HG02943 (cell line): Measurements from ENCODE around the gene HNF1A.
A peak's percentile ranks its signal among the peaks of the same experiment; 100 is the strongest.
"Not testable (repeated sequence)": the region's sequence is repeated elsewhere in the genome, so short reads cannot be mapped to it uniquely, and the experiment has no call there.

ENCODE experiments used
- ATAC-seq: cut with Tn5 transposase; IDR thresholded peaks from one replicate; pipeline ENCODE4 v1.9.1; 2021; ENCODE audit warnings: mild to moderate bottlenecking, low read depth, moderate library complexity; ENCODE audit not compliant: unreplicated experiment

HNF1A gene

DNA sequence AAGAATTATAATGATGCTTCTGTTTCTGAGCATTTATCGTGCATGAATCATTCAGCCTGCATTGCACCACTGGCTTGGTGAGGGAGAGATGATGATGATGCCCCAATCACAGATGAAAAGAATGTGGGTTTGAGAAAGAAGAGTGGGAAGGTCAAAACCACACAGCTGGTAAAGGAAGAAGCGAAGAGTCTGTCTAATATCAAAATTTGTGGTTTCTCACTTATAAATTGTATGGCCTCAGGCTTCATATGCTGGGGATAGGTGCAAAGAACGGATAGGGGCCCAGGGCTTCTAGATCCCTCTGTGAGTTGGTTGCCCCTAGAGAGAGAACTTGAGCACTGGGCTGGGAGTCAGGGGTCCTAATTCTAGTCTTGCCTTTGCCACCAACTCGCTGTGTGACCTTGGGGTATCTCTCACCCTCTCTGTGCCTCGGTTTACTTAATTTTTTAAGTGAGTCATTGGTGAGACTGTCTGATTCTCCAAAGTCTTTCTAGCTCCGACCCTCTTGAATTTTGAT is 58.5 kb downstream of the HNF1A start:
- no peak for ATAC-seq

GRCh38 chr12:121038861-121039668 is 60.7 kb downstream of the HNF1A start, which contains the start of gene OASL:
OASL (minus strand) TSS chr12:121039246; CDS start chr12:121038971, 275 bp downstream.
- peak; percentile 75 for ATAC-seq

- ATAC-seq = no peak
Measured at GRCh38 chr12:121043067-121043466, 64.7 kb downstream of the HNF1A start.

DNA sequence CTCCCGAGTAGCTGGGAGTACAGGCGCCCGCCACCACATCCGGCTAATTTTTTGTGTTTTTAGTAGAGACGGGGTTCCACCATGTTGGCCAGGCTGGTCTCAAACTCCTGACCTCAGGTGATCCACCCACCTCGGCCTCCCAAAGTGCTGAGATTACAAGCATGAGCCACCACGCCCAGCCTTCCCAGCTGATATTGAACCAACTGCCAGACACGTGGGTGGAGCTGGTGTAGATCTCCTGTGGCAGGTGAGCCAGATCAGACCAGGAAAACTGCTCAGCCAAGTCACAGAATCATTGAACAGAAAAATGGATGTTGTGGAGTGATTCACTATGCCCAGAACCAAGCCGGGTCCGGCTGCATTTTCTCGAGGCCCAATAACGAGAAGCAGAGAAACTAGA is 69.1 kb downstream of the HNF1A start:
- not testable (repeated sequence) for ATAC-seq

DNA sequence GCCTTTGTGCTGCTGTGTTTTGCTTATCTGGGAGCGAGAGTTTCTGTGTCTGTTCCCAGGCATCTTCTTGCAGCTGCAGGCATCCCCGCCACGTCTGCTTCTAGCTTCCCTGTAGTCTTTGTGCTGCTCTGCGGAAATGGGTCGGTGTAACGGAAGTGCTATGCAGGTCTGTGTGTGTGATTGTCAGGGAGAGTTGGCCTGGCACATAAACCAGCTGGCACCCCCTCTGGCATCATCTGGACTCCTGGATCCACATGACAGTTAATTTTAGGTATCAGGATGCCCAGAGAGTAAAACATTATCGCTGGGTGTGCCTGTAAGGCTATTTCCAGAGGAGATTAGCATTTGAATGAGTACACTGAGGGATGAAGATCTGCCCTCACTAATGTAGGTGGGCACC is 70.1 kb downstream of the HNF1A start:
- no peak for ATAC-seq

DNA sequence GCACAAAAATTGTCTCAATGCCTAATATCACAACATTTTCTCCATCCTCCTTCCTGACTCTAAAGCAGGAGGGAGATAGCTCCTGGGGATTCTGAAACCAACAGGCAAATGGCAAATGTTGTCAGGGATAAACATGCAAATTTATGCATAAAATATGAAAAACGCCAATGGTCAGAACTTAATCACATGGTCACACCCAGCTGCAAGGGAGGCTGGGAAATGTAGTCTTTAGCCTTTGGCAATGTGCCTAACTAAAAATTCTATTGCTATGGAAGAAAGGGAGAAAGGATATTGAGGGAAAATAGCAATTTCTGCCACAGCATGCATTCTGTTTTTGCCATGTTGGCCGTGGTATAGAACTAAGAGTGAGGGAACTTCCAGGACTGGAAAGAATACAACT is 72.4 kb downstream of the HNF1A start:
- ATAC-seq = no peak
